Astrocyte (in vitro differentiated cells and primary cell): ENCODE data around the gene GDF9. TPM values are rescaled to one million over a fixed set of nuclear protein-coding genes. Genes with fewer than 3 reads are reported as not detected.

Source experiments
- DNase-seq: peaks from one replicate; pipeline ENCODE4 v3.0.0-alpha.2; 2010; ENCODE audit warnings: low read depth
- FAIRE-seq: peaks from 2 replicates; lab custom pipeline; 2011; peaks lifted over from hg19 to GRCh38; lab: Jason Lieb, UNC
- H2AFZ ChIP-seq: 2 replicates; pipeline ENCODE4 v1.6.0; 2012; ENCODE audit warnings: low read depth, low read length, inconsistent platforms
- H3K27ac ChIP-seq: 2 replicates; pipeline ENCODE4 v1.5.1; 2011; ENCODE audit warnings: low read depth, low read length, inconsistent platforms
- H3K27me3 ChIP-seq: 2 replicates; pipeline ENCODE4 v1.6.0; 2011; ENCODE audit warnings: low read length, inconsistent platforms; ENCODE audit not compliant: insufficient read depth
- H3K36me3 ChIP-seq: 2 replicates; pipeline ENCODE4 v1.5.1; 2011; ENCODE audit warnings: low read length, inconsistent platforms; ENCODE audit not compliant: insufficient read depth
- H3K4me1 ChIP-seq: 2 replicates; pipeline ENCODE4 v1.5.1; 2011; ENCODE audit warnings: low read length, inconsistent platforms; ENCODE audit not compliant: insufficient read depth
- H3K4me2 ChIP-seq: 2 replicates; pipeline ENCODE4 v1.6.0; 2012; ENCODE audit warnings: low read length, inconsistent platforms
- H3K4me3 ChIP-seq: 2 replicates; pipeline ENCODE4 v1.5.1; 2011; ENCODE audit warnings: low read depth, mild to moderate bottlenecking, low read length, inconsistent platforms; ENCODE audit not compliant: insufficient read depth
- H3K79me2 ChIP-seq: 2 replicates; pipeline ENCODE4 v1.6.0; 2012; ENCODE audit warnings: mild to moderate bottlenecking, low read length, inconsistent platforms; ENCODE audit not compliant: insufficient read depth
- H3K9ac ChIP-seq: 2 replicates; pipeline ENCODE4 v1.6.0; 2012; ENCODE audit warnings: mild to moderate bottlenecking, low read length, inconsistent platforms
- H3K9me3 ChIP-seq: 2 replicates; pipeline ENCODE4 v1.5.1; 2012; ENCODE audit warnings: low read depth, mild to moderate bottlenecking, low read length, inconsistent platforms; ENCODE audit not compliant: insufficient read depth
- H4K20me1 ChIP-seq: 2 replicates; pipeline ENCODE4 v1.6.0; 2012; ENCODE audit warnings: low read length, inconsistent platforms; ENCODE audit not compliant: insufficient read depth
- H3K27ac Mint-ChIP-seq: one replicate; pipeline ENCODE4 v1.8.0; 2021; ENCODE audit warnings: mild to moderate bottlenecking, mixed read lengths; ENCODE audit not compliant: unreplicated experiment
- H3K27me3 Mint-ChIP-seq: one replicate; pipeline ENCODE4 v1.8.0; 2021; ENCODE audit warnings: low read depth, mixed read lengths; ENCODE audit not compliant: unreplicated experiment
- H3K36me3 Mint-ChIP-seq: one replicate; pipeline ENCODE4 v1.8.0; 2021; ENCODE audit warnings: low read depth, mixed read lengths; ENCODE audit not compliant: unreplicated experiment
- H3K4me1 Mint-ChIP-seq: one replicate; pipeline ENCODE4 v1.8.0; 2021; ENCODE audit warnings: low read depth, mixed read lengths; ENCODE audit not compliant: unreplicated experiment
- H3K4me3 Mint-ChIP-seq: one replicate; pipeline ENCODE4 v1.8.0; 2021; ENCODE audit warnings: mild to moderate bottlenecking, moderate library complexity, mixed read lengths; ENCODE audit not compliant: unreplicated experiment
- H3K9me3 Mint-ChIP-seq: one replicate; pipeline ENCODE4 v1.8.0; 2021; ENCODE audit warnings: mild to moderate bottlenecking, mixed read lengths; ENCODE audit not compliant: unreplicated experiment
- CTCF ChIP-seq: IDR thresholded peaks from 2 replicates; pipeline ENCODE4 v1.5.1; 2011; ENCODE audit warnings: low read depth, mild to moderate bottlenecking, inconsistent platforms, low read length, moderate library complexity; ENCODE audit not compliant: insufficient read depth
- EZH2 ChIP-seq: IDR thresholded peaks from 2 replicates; pipeline ENCODE4 v1.6.1; 2012; ENCODE audit warnings: mild to moderate bottlenecking, low read length, inconsistent platforms; ENCODE audit not compliant: insufficient read depth
- total RNA-seq: library from RNA; stranded (reverse); gene quantifications from 2 replicates; pipeline ENCODE4 v1.2.1, GENCODE V29; 2021

Gene GDF9
- total RNA-seq, 1 donor from 2014 or later = 0.34 TPM

- Histone ChIP-seq H3K27ac (no peak overlapping the region), H3K4me2 (peak overlapping the region; percentile 74), H3K9ac (no peak overlapping the region), H3K9me3 (no peaks in the 10 kb centered on the region), H3K79me2 (no peaks in the 10 kb centered on the region), H2AFZ (peak overlapping the region; percentile 74), H3K4me3 (peak overlapping the region; percentile 21), H3K36me3 (no peaks in the 10 kb centered on the region), H3K27me3 (no peaks in the 10 kb centered on the region), H3K4me1 (peaks cover 7% of the 10 kb centered on the region), H4K20me1 (no peaks in the 10 kb centered on the region)
- Mint-ChIP-seq H3K9me3 (no peaks in the 10 kb centered on the region), H3K27ac (peak overlapping the region; percentile 34), H3K4me1 (peaks cover 8% of the 10 kb centered on the region), H3K36me3 (peaks cover 3% of the 10 kb centered on the region), H3K4me3 (no peak overlapping the region), H3K27me3 (peaks cover 12% of the 10 kb centered on the region)
- FAIRE-seq (no peak), DNase-seq (no peak)
- TF ChIP-seq EZH2 (no peak), CTCF (no peak)
Observed at GRCh38 chr5:132819468-132819867, 46.8 kb downstream of the GDF9 start.

GRCh38 chr5:132817011-132817410 is 49.3 kb downstream of the GDF9 start:
- FAIRE-seq = no peak
- peaks cover 10% of the 10 kb centered on the region for H3K4me1 ChIP-seq
- H3K27ac ChIP-seq = no peak overlapping the region
- Mint-ChIP-seq H3K27me3 (peaks cover 23% of the 10 kb centered on the region), H3K4me3 (no peak overlapping the region), H3K27ac (no peak overlapping the region), H3K9me3 (no peaks in the 10 kb centered on the region), H3K36me3 (no peaks in the 10 kb centered on the region), H3K4me1 (peaks cover 6% of the 10 kb centered on the region)
- H3K9ac ChIP-seq = no peak overlapping the region
- H2AFZ ChIP-seq = no peak overlapping the region
- H3K27me3 ChIP-seq = peaks cover 14% of the 10 kb centered on the region
- no peaks in the 10 kb centered on the region for H3K9me3 ChIP-seq
- TF ChIP-seq EZH2 (no peak), CTCF (no peak)
- no peaks in the 10 kb centered on the region for H4K20me1 ChIP-seq
- DNase-seq = no peak
- H3K36me3 ChIP-seq = no peaks in the 10 kb centered on the region
- H3K4me2 ChIP-seq = no peak overlapping the region
- H3K79me2 ChIP-seq = no peaks in the 10 kb centered on the region
- H3K4me3 ChIP-seq = no peak overlapping the region

- Histone ChIP-seq H4K20me1 (no peaks in the 10 kb centered on the region), H3K4me1 (peaks cover 5% of the 10 kb centered on the region), H3K27me3 (peaks cover 19% of the 10 kb centered on the region), H3K9me3 (no peaks in the 10 kb centered on the region), H3K4me3 (no peak overlapping the region), H3K4me2 (no peak overlapping the region), H3K9ac (no peak overlapping the region), H2AFZ (no peak overlapping the region), H3K27ac (no peak overlapping the region), H3K79me2 (no peaks in the 10 kb centered on the region), H3K36me3 (no peaks in the 10 kb centered on the region)
- no peaks in the 10 kb centered on the region for H3K36me3 Mint-ChIP-seq
- no peak for DNase-seq
- H3K27me3 Mint-ChIP-seq = peaks cover 28% of the 10 kb centered on the region
- TF ChIP-seq CTCF (no peak), EZH2 (no peak)
- H3K9me3 Mint-ChIP-seq = no peaks in the 10 kb centered on the region
- H3K27ac Mint-ChIP-seq = no peak overlapping the region
- peaks cover 2% of the 10 kb centered on the region for H3K4me1 Mint-ChIP-seq
- no peak overlapping the region for H3K4me3 Mint-ChIP-seq
- FAIRE-seq = no peak
Observed at GRCh38 chr5:132816554-132816953, 49.7 kb downstream of the GDF9 start.
